SK-N-SH treated with all-trans-retinoic acid at 6 μM for 48 hours (cell line): ENCODE measurements around the gene UBE2V1.

Source experiments
- ARNTL ChIP-seq: fragments of 450-650 bp; formaldehyde crosslinking; IDR thresholded peaks from 2 replicates; pipeline ENCODE4 v1.5.0; 2020; ENCODE audit warnings: low read depth, mild to moderate bottlenecking, moderate library complexity, borderline replicate concordance
- BACH2 ChIP-seq: fragments of 250-450 bp; sonication (Bioruptor Pico); IDR thresholded peaks from 2 replicates; pipeline ENCODE4 v1.9.0; 2021; ENCODE audit warnings: mild to moderate bottlenecking, borderline replicate concordance
- CSDC2 ChIP-seq: fragments of 250-450 bp; sonication (Bioruptor Pico); IDR thresholded peaks from 2 replicates; pipeline ENCODE4 v1.5.0; 2020; ENCODE audit warnings: mild to moderate bottlenecking, moderate library complexity
- OSR1 ChIP-seq: fragments of 250-450 bp; sonication (Bioruptor Pico); IDR thresholded peaks from 2 replicates; pipeline ENCODE4 v1.8.0; 2022; ENCODE audit warnings: moderate library complexity, mild to moderate bottlenecking, inconsistent platforms
- PPARA ChIP-seq: fragments of 250-450 bp; sonication (Bioruptor Pico); IDR thresholded peaks from 2 replicates; pipeline ENCODE4 v1.5.0; 2020; ENCODE audit warnings: mild to moderate bottlenecking, borderline replicate concordance
- RARB ChIP-seq: fragments of 250-450 bp; sonication (Bioruptor Pico); IDR thresholded peaks from 2 replicates; pipeline ENCODE4 v1.8.0; 2021; ENCODE audit warnings: mild to moderate bottlenecking, moderate library complexity
- ZFP3 ChIP-seq: fragments of 250-450 bp; sonication (Bioruptor Pico); IDR thresholded peaks from 2 replicates; pipeline ENCODE4 v1.5.0; 2020; ENCODE audit warnings: mild to moderate bottlenecking, moderate library complexity
- ZFP30 ChIP-seq: fragments of 450-650 bp; formaldehyde crosslinking; IDR thresholded peaks from 2 replicates; pipeline ENCODE4 v1.5.0; 2022; ENCODE audit warnings: mild to moderate bottlenecking, moderate library complexity
- TF ChIP-seq, protein P1 (sequence below): fragments of 250-450 bp; sonication (Bioruptor Pico); IDR thresholded peaks from 2 replicates; pipeline ENCODE4 v1.8.0; 2021; ENCODE audit warnings: low read depth, mild to moderate bottlenecking, moderate library complexity, borderline replicate concordance
- TF ChIP-seq, protein P2 (sequence below): fragments of 250-450 bp; sonication (Bioruptor Pico); IDR thresholded peaks from 2 replicates; pipeline ENCODE4 v1.8.0; 2020; ENCODE audit warnings: mild to moderate bottlenecking, moderate library complexity, borderline replicate concordance
- TF ChIP-seq, protein P3 (sequence below): fragments of 250-450 bp; sonication (Bioruptor Pico); IDR thresholded peaks from 2 replicates; pipeline ENCODE4 v1.5.1; 2021; ENCODE audit warnings: mild to moderate bottlenecking, moderate library complexity
- TF ChIP-seq, protein P4 (sequence below): fragments of 250-450 bp; sonication (Bioruptor Pico); IDR thresholded peaks from 2 replicates; pipeline ENCODE4 v1.5.1; 2020; ENCODE audit warnings: low read depth, mild to moderate bottlenecking, moderate library complexity

DNA sequence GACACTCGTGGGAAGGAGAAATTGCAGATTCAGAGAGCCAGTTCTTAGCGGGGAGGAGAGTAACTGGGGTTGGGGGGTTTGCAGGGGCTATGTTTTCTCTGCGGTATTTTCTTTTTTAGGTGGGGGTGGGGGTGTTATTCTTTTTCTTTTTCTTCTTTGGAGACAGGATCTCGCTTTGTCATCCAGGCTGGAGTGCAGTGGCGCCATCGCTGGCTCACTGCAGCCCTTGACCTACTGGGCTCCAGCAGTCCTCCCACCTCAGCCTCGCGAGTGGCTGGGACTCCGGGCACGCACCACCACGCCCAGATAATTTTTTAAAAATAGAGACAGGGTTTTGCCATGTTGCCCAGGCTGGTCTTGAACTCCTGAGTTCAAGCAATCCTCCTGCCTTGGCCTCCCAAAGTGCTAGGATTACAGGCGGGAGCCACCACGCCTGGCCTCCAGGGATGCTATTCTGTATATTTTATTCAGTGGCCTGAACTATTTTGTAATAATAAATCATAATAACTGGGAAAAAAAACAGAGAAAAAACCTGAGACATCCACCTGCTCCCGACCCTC lies 57.3 kb downstream of the UBE2V1 start:
- TF ChIP-seq, protein P1, sequence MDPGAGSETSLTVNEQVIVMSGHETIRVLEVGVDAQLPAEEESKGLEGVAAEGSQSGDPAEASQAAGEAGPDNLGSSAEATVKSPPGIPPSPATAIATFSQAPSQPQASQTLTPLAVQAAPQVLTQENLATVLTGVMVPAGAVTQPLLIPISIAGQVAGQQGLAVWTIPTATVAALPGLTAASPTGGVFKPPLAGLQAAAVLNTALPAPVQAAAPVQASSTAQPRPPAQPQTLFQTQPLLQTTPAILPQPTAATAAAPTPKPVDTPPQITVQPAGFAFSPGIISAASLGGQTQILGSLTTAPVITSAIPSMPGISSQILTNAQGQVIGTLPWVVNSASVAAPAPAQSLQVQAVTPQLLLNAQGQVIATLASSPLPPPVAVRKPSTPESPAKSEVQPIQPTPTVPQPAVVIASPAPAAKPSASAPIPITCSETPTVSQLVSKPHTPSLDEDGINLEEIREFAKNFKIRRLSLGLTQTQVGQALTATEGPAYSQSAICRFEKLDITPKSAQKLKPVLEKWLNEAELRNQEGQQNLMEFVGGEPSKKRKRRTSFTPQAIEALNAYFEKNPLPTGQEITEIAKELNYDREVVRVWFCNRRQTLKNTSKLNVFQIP (CRISPR knock-in tag), result no peak
- TF ChIP-seq CSDC2 (no peak), PPARA (CRISPR knock-in tag) (no peak), RARB (no peak), OSR1 (no peak), BACH2 (no peak), ZFP30 (CRISPR knock-in tag) (no peak), ZFP3 (no peak), ARNTL (no peak)
- TF ChIP-seq, protein P2, sequence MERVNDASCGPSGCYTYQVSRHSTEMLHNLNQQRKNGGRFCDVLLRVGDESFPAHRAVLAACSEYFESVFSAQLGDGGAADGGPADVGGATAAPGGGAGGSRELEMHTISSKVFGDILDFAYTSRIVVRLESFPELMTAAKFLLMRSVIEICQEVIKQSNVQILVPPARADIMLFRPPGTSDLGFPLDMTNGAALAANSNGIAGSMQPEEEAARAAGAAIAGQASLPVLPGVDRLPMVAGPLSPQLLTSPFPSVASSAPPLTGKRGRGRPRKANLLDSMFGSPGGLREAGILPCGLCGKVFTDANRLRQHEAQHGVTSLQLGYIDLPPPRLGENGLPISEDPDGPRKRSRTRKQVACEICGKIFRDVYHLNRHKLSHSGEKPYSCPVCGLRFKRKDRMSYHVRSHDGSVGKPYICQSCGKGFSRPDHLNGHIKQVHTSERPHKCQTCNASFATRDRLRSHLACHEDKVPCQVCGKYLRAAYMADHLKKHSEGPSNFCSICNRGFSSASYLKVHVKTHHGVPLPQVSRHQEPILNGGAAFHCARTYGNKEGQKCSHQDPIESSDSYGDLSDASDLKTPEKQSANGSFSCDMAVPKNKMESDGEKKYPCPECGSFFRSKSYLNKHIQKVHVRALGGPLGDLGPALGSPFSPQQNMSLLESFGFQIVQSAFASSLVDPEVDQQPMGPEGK (CRISPR knock-in tag), result no peak
- TF ChIP-seq, protein P3, sequence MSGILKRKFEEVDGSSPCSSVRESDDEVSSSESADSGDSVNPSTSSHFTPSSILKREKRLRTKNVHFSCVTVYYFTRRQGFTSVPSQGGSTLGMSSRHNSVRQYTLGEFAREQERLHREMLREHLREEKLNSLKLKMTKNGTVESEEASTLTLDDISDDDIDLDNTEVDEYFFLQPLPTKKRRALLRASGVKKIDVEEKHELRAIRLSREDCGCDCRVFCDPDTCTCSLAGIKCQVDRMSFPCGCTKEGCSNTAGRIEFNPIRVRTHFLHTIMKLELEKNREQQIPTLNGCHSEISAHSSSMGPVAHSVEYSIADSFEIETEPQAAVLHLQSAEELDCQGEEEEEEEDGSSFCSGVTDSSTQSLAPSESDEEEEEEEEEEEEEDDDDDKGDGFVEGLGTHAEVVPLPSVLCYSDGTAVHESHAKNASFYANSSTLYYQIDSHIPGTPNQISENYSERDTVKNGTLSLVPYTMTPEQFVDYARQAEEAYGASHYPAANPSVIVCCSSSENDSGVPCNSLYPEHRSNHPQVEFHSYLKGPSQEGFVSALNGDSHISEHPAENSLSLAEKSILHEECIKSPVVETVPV, result no peak
- TF ChIP-seq, protein P4, sequence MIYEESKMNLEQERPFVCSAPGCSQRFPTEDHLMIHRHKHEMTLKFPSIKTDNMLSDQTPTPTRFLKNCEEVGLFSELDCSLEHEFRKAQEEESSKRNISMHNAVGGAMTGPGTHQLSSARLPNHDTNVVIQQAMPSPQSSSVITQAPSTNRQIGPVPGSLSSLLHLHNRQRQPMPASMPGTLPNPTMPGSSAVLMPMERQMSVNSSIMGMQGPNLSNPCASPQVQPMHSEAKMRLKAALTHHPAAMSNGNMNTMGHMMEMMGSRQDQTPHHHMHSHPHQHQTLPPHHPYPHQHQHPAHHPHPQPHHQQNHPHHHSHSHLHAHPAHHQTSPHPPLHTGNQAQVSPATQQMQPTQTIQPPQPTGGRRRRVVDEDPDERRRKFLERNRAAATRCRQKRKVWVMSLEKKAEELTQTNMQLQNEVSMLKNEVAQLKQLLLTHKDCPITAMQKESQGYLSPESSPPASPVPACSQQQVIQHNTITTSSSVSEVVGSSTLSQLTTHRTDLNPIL (CRISPR knock-in tag), result no peak
